Measurements from ENCODE around the gene CCDC188. TPM values are rescaled to one million over a fixed set of nuclear protein-coding genes. Genes with fewer than 3 reads are reported as not detected.

The CCDC188 gene
- total RNA-seq, 1 donor from 2014 or later, result not detected

- Histone ChIP-seq H2AFZ (ENCODE audit: low read depth, low read length) (no peak overlapping the region), H3K79me2 (ENCODE audit: insufficient read depth, low read length) (no peaks in the 10 kb centered on the region), H3K9ac (ENCODE audit: low read length) (no peak overlapping the region), H4K20me1 (ENCODE audit: insufficient read depth, low read length) (no peaks in the 10 kb centered on the region), H3K27me3 (ENCODE audit: insufficient read depth, low read length) (no peaks in the 10 kb centered on the region), H3K9me3 (ENCODE audit: insufficient read depth, low read depth, low read length) (no peaks in the 10 kb centered on the region), H3K4me3 (ENCODE audit: insufficient read depth, low read depth, low read length) (no peak overlapping the region), H3K4me2 (ENCODE audit: low read length) (no peak overlapping the region), H3K36me3 (ENCODE audit: insufficient read depth, low read length) (no peaks in the 10 kb centered on the region), H3K27ac (ENCODE audit: low read depth, low read length) (no peak overlapping the region), H3K4me1 (ENCODE audit: insufficient read depth, low read length) (no peaks in the 10 kb centered on the region)
- no peak for DNase-seq (ENCODE audit: low read depth)
- Mint-ChIP-seq H3K36me3 (ENCODE audit: low read depth, unreplicated experiment) (no peaks in the 10 kb centered on the region), H3K27me3 (ENCODE audit: low read depth, unreplicated experiment) (peaks cover 43% of the 10 kb centered on the region), H3K9me3 (ENCODE audit: unreplicated experiment) (no peaks in the 10 kb centered on the region), H3K4me3 (ENCODE audit: unreplicated experiment) (no peak overlapping the region), H3K4me1 (ENCODE audit: low read depth, unreplicated experiment) (no peaks in the 10 kb centered on the region), H3K27ac (ENCODE audit: unreplicated experiment) (peak overlapping the region; percentile 58)
- TF ChIP-seq EZH2 (IDR thresholded peaks at IDR 0.05; ENCODE audit: insufficient read depth, low read length), result no peak
- no peak for TF ChIP-seq CTCF (IDR thresholded peaks at IDR 0.05; ENCODE audit: insufficient read depth, low read depth, low read length)
- FAIRE-seq, result no peak
These were observed 43.1 kb upstream of the CCDC188 start for GRCh38 chr22:20193761-20194494.

- Histone ChIP-seq H3K9me3 (ENCODE audit: insufficient read depth, low read depth, low read length) (no peaks in the 10 kb centered on the region), H2AFZ (ENCODE audit: low read depth, low read length) (no peak overlapping the region), H3K4me1 (ENCODE audit: insufficient read depth, low read length) (no peaks in the 10 kb centered on the region), H3K36me3 (ENCODE audit: insufficient read depth, low read length) (no peaks in the 10 kb centered on the region), H3K9ac (ENCODE audit: low read length) (no peak overlapping the region), H3K4me3 (ENCODE audit: insufficient read depth, low read depth, low read length) (no peak overlapping the region), H4K20me1 (ENCODE audit: insufficient read depth, low read length) (no peaks in the 10 kb centered on the region), H3K79me2 (ENCODE audit: insufficient read depth, low read length) (no peaks in the 10 kb centered on the region), H3K4me2 (ENCODE audit: low read length) (no peak overlapping the region), H3K27me3 (ENCODE audit: insufficient read depth, low read length) (no peaks in the 10 kb centered on the region), H3K27ac (ENCODE audit: low read depth, low read length) (no peak overlapping the region)
- FAIRE-seq, result no peak
- Mint-ChIP-seq H3K4me1 (ENCODE audit: low read depth, unreplicated experiment) (no peaks in the 10 kb centered on the region), H3K27me3 (ENCODE audit: low read depth, unreplicated experiment) (peaks cover 38% of the 10 kb centered on the region), H3K4me3 (ENCODE audit: unreplicated experiment) (no peak overlapping the region), H3K36me3 (ENCODE audit: low read depth, unreplicated experiment) (no peaks in the 10 kb centered on the region), H3K9me3 (ENCODE audit: unreplicated experiment) (no peaks in the 10 kb centered on the region), H3K27ac (ENCODE audit: unreplicated experiment) (peak overlapping the region; percentile 58)
- DNase-seq (ENCODE audit: low read depth), result no peak
- TF ChIP-seq EZH2 (IDR thresholded peaks at IDR 0.05; ENCODE audit: insufficient read depth, low read length) (no peak), CTCF (IDR thresholded peaks at IDR 0.05; ENCODE audit: insufficient read depth, low read depth, low read length) (no peak)
These were observed 42.3 kb upstream of the CCDC188 start for GRCh38 chr22:20192972-20193760.
